Measurements from ENCODE around the gene SMPDL3A. TPM values are rescaled to one million over a fixed set of nuclear protein-coding genes. Genes with fewer than 3 reads are reported as not detected.

The SMPDL3A gene
- total and polyA plus RNA-seq, 2 donors (not counting 3 experiments of a cell fraction or from before 2014, with no cell fraction given) = 4.1 to 4.2 TPM

- dilution Hi-C loops (cut with MboI; ENCODE audit: extremely low pct_ligation_motif_present, low sequenced_read_pairs) (no loop called here), intact Hi-C loops (cut with micrococcal nuclease) (no loop called here)
- H4K20me1 ChIP-seq (replicated peaks; ENCODE audit: control insufficient read depth, extremely low read depth, insufficient read depth, low read length) = no peaks in the 10 kb centered on the region
- no peaks in the 10 kb centered on the region for H3K9me3 ChIP-seq (replicated peaks; ENCODE audit: control insufficient read depth, insufficient read depth, low read length)
- FAIRE-seq (no peak), DNase-seq (ENCODE audit: low read depth, low spot score) (no peak)
- H3K79me2 ChIP-seq (ENCODE audit: control insufficient read depth, insufficient read depth, low read length) = no peaks in the 10 kb centered on the region
- POLR2A ChIA-PET = no interaction called here
- H3K9ac ChIP-seq (replicated peaks; ENCODE audit: extremely low read depth, insufficient read depth, low read length) = no peak overlapping the region
- no peaks in the 10 kb centered on the region for H3K36me3 ChIP-seq (ENCODE audit: control insufficient read depth in 2 of 2, extremely low read depth in 1 of 2, insufficient read depth in 2 of 2, low read length in 2 of 2)
- no peak overlapping the region for H3K4me3 ChIP-seq (replicated peaks in 1 of 3; ENCODE audit: insufficient read depth in 1 of 3, low read depth in 1 of 3, low read length in 3 of 3)
- no peaks in the 10 kb centered on the region for H3K27me3 ChIP-seq (ENCODE audit: control insufficient read depth in 2 of 2, insufficient read depth in 2 of 2, low read length in 2 of 2)
- BruUV-seq (replicated peaks) = no TSS peak
- CTCF ChIA-PET = no interaction called here
- no peaks in the 10 kb centered on the region for H3K4me1 ChIP-seq (ENCODE audit: control insufficient read depth, extremely low read depth, insufficient read depth, low read length)
- no peak overlapping the region for H3K27ac ChIP-seq (ENCODE audit: insufficient read depth, low read depth, low read length)
- TF ChIP-seq JUN (IDR thresholded peaks at IDR 0.05; ENCODE audit: borderline replicate concordance, insufficient read depth, insufficient read length, low read depth) (no peak), POLR2A (IDR thresholded peaks at IDR 0.05; ENCODE audit: low read depth, low read length) (no peak), MAX (IDR thresholded peaks at IDR 0.05; ENCODE audit: insufficient read depth, insufficient read length) (no peak), GATA2 (IDR thresholded peaks at IDR 0.05; ENCODE audit: insufficient read depth, insufficient read length, low read depth, low read length) (no peak), FOS (IDR thresholded peaks at IDR 0.05; ENCODE audit: borderline replicate concordance, insufficient read depth, low read length) (no peak), EZH2 (IDR thresholded peaks at IDR 0.05; ENCODE audit: borderline replicate concordance, low read depth, low read length, severe bottlenecking) (no peak), POLR2AphosphoS5 (IDR thresholded peaks at IDR 0.05; ENCODE audit: insufficient read depth, low read depth, low read length) (no peak), CTCF (IDR thresholded peaks at IDR 0.05; ENCODE audit: extremely low read depth in 1 of 2, insufficient read depth in 1 of 2, low read depth in 1 of 2, low read length in 2 of 2) (no peak), MYC (IDR thresholded peaks at IDR 0.05; ENCODE audit: low read depth, low read length) (no peak)
- H3K4me2 ChIP-seq (ENCODE audit: insufficient read depth, low read length) = no peak overlapping the region
- no peaks in the 10 kb centered on the region for H3K9me1 ChIP-seq (replicated peaks; ENCODE audit: control insufficient read depth, extremely low read depth, insufficient read depth, low read length)
- no peak overlapping the region for H2AFZ ChIP-seq (ENCODE audit: low read depth, low read length)
Observed at GRCh38 chr6:122760330-122760729, 28.7 kb upstream of the SMPDL3A start.

Measured in endothelial cell of umbilical vein (primary cell).